ENCODE measurements around the gene GRAPL. TPM values are rescaled to one million over a fixed set of nuclear protein-coding genes. Genes with fewer than 3 reads are reported as not detected.
"Not testable (repeated sequence)": the region's sequence is repeated elsewhere in the genome, so short reads cannot be mapped to it uniquely, and the experiment has no call there.

GRAPL gene
- 13.0 TPM for polyA plus RNA-seq (2012; ENCODE audit: missing spikeins)

GRCh38 chr17:19127148-19127980 is at the start of gene GRAPL:
Gene GRAPL (plus strand): TSS chr17:19127589. CDS start chr17:19127620, 31 bp downstream.
- peak; percentile 88 for FAIRE-seq
- not testable (repeated sequence) for DNase-seq (ENCODE audit: insufficient read length)

GRCh38 chr17:19088804-19089685 is 38.3 kb upstream of the GRAPL start:
- not testable (repeated sequence) for FAIRE-seq; DNase-seq (ENCODE audit: insufficient read length)

- not testable (repeated sequence) for DNase-seq (ENCODE audit: insufficient read length); FAIRE-seq
These were observed 37.2 kb upstream of the GRAPL start for GRCh38 chr17:19090058-19090772.

GRCh38 chr17:19092737-19093683 is 34.4 kb upstream of the GRAPL start:
- DNase-seq (ENCODE audit: insufficient read length): not testable (repeated sequence)

GRCh38 chr17:19093684-19094438 is 33.5 kb upstream of the GRAPL start:
- FAIRE-seq; DNase-seq (ENCODE audit: insufficient read length): not testable (repeated sequence)

More at GRCh38 chr17:19092737-19093683, 34.4 kb upstream of the GRAPL start:
- not testable (repeated sequence) for FAIRE-seq

- not testable (repeated sequence) for DNase-seq (ENCODE audit: insufficient read length); FAIRE-seq
These were observed 18.9 kb upstream of the GRAPL start for GRCh38 chr17:19108517-19108916.

- DNase-seq (ENCODE audit: insufficient read length); FAIRE-seq: not testable (repeated sequence)
These were observed 16.9 kb upstream of the GRAPL start for GRCh38 chr17:19110189-19111097.

- DNase-seq (ENCODE audit: insufficient read length): not testable (repeated sequence)
- FAIRE-seq: peak; percentile 74
These were observed 16.2 kb upstream of the GRAPL start for GRCh38 chr17:19111111-19111711.

- TF ChIP-seq POLR2A (IDR thresholded peaks at IDR 0.05; ENCODE audit: low read depth, low read length): peak; percentile 65
- TF ChIP-seq POLR2AphosphoS5 (IDR thresholded peaks at IDR 0.05; ENCODE audit: low read depth, low read length): peak; percentile 68
- not testable (repeated sequence) for DNase-seq (ENCODE audit: insufficient read length)
These were observed 15.5 kb upstream of the GRAPL start for GRCh38 chr17:19111801-19112458.

GRCh38 chr17:19112459-19112826 is 14.9 kb upstream of the GRAPL start:
- DNase-seq (ENCODE audit: insufficient read length); FAIRE-seq: not testable (repeated sequence)

More at GRCh38 chr17:19111801-19112458, 15.5 kb upstream of the GRAPL start:
- FAIRE-seq: not testable (repeated sequence)

GRCh38 chr17:19118695-19119094 is 8.7 kb upstream of the GRAPL start:
- DNase-seq (ENCODE audit: insufficient read length): not testable (repeated sequence)
- FAIRE-seq: peak; percentile 77

GRCh38 chr17:19125289-19125688 is 2.1 kb upstream of the GRAPL start:
- not testable (repeated sequence) for FAIRE-seq; DNase-seq (ENCODE audit: insufficient read length)

- FAIRE-seq: peak; percentile 77
- not testable (repeated sequence) for DNase-seq (ENCODE audit: insufficient read length)
These were observed 2.1 kb downstream of the GRAPL start for GRCh38 chr17:19129500-19129899.

- peak; percentile 91 for FAIRE-seq
- DNase-seq (ENCODE audit: insufficient read length): not testable (repeated sequence)
These were observed 3.7 kb downstream of the GRAPL start for GRCh38 chr17:19131108-19131507.

- DNase-seq (ENCODE audit: insufficient read length); FAIRE-seq: not testable (repeated sequence)
These were observed 4.4 kb downstream of the GRAPL start for GRCh38 chr17:19131772-19132171.

- FAIRE-seq: peak; percentile 87
- DNase-seq (ENCODE audit: insufficient read length): not testable (repeated sequence)
These were observed 6.4 kb downstream of the GRAPL start for GRCh38 chr17:19133793-19134192.
